Cardiac ventricle fibroblast (primary cell): Measurements from ENCODE around the gene CEP78. TPM values are rescaled to one million over a fixed set of nuclear protein-coding genes. Genes with fewer than 3 reads are reported as not detected.

Experiments
- total RNA-seq: library from RNA; depleted of rRNA; stranded (reverse); fragments of >200 nt; gene quantifications from 2 replicates; pipeline ENCODE4 v1.2.3, GENCODE V29; 2015

The CEP78 gene, protein sequence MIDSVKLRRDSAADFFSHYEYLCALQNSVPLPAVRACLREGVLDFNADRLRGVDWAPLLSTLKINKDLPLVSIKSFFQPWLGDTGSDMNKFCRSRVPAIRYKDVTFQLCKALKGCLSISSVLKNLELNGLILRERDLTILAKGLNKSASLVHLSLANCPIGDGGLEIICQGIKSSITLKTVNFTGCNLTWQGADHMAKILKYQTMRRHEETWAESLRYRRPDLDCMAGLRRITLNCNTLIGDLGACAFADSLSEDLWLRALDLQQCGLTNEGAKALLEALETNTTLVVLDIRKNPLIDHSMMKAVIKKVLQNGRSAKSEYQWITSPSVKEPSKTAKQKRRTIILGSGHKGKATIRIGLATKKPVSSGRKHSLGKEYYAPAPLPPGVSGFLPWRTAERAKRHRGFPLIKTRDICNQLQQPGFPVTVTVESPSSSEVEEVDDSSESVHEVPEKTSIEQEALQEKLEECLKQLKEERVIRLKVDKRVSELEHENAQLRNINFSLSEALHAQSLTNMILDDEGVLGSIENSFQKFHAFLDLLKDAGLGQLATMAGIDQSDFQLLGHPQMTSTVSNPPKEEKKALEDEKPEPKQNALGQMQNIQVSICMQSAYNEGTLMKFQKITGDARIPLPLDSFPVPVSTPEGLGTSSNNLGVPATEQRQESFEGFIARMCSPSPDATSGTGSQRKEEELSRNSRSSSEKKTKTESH
- total RNA-seq, result 6.1 and 7.1 TPM in 2 replicates

DNA sequence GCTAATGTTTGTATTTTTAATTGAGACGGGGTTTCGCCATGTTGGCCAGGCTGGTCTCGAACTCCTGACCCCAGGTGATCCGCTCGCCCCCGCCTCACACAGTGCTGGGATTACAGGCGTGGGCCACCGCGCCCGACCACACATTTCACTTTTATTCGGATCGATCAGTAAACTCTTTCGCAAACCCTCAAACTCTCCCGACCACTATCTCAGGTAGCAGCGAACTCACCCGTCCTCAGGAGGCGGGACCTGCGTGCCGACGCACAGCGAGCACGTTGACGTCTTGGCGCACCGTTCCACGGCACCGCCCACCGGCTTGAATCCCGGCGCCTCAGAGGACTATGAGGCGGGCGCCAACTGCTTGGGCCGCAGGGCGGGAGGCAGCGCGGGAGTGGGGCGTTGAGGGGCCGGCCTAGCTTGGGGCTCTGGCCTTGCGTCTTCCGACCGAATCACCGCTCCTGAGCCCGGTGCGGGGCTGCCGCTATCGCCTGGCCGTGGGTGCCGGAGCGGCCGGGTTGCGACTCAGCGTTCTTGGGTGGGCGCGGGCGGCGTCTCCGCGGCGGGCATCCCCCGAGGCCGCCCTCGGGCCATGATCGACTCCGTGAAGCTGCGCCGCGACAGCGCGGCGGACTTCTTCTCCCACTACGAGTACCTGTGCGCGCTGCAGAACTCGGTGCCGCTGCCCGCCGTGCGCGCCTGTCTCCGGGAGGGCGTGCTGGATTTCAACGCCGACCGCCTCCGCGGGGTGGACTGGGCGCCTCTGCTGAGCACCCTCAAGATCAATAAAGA, at the start of gene CEP78:
TSS of gene CEP78 (plus strand) at position 314 of the 789 bp plus-strand sequence. CDS start at position 590, 276 bp downstream.

DNA sequence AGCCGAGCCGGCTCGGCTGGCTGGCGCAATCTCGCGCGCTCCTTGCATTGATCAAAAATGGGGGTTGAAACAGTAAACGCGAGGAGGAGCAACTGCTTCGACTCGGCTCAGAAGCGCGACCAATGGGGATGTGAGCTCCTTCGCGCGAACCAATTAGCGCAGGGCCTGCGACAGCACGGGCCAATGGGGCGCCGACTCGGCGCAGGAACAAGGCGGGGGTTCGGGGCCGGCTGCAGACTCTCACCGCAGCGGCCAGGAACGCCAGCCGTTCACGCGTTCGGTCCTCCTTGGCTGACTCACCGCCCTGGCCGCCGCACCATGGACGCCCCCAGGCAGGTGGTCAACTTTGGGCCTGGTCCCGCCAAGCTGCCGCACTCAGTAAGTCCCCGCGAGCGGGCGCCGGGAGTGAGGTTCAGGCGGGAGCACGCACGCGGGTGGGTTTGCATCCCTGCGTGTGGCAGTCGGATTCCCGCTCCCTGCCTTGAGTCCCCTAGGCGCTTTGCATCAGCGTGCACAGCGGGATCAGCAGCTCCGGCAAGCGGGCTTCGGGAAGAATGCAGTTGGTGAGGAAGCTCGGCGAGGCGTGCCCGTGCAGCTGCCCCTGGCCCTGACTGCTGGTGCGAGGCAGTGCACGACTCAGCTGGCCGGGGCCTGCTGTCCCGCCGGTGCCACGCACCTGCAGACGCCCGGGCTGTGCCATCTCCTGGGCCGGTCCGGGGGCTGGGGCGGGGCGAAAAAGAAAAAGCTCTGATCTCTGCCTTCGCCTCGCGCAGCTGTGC, 61.2 kb downstream of the CEP78 start, which contains the start of gene PSAT1:
TSS of gene PSAT1 (plus strand) at position 233 of the 779 bp plus-strand sequence. CDS start at position 319, 86 bp downstream.

Other genes starting within 250 kb of the CEP78 start
- gene GNAQ, start 204.3 kb upstream of the CEP78 start, total RNA-seq, result 23.9 and 24.7 TPM in 2 replicates
- gene PSAT1, start 61.0 kb downstream of the CEP78 start, total RNA-seq, result 17.8 and 21.4 TPM in 2 replicates